Upper lobe of left lung (tissue), 6 donors: ENCODE measurements around the gene AGAP4. TPM values are rescaled to one million over a fixed set of nuclear protein-coding genes. Genes with fewer than 3 reads are reported as not detected.
"Not testable (repeated sequence)": the region's sequence is repeated elsewhere in the genome, so short reads cannot be mapped to it uniquely, and the experiment has no call there.

Experiments used
- ATAC-seq, 2 donors: fragments of 200-7000 bp; cut with Tn5 transposase; one replicate each; pipeline ENCODE4 v1.9.1; 2022; ENCODE audit warnings: mild to moderate bottlenecking in 2 of 2, moderate library complexity in 2 of 2; ENCODE audit not compliant: low FRiP score in 2 of 2
- DNase-seq, 2 donors: peaks; one replicate each; pipeline ENCODE4 v3.0.0-alpha.2; 2019 to 2020
- H3K27ac ChIP-seq, 4 donors: fragments of 200-600 bp; sonication (generic); one replicate each; pipeline ENCODE4 v1.5.1; 2016 to 2019
- H3K27me3 ChIP-seq, 4 donors: fragments of 200-600 bp; sonication (generic); one replicate each; pipeline ENCODE4 v1.5.1; 2017 to 2019
- H3K36me3 ChIP-seq, 4 donors: fragments of 200-600 bp; sonication (generic); one replicate each; pipeline ENCODE4 v1.5.1; 2016 to 2019
- H3K4me1 ChIP-seq, 4 donors: fragments of 200-600 bp; sonication (generic); one replicate each; pipeline ENCODE4 v1.5.1; 2018 to 2019
- H3K4me3 ChIP-seq, 4 donors: fragments of 200-600 bp; sonication (generic); one replicate each; pipeline ENCODE4 v1.5.1; 2017 to 2019; ENCODE audit warnings: mild to moderate bottlenecking in 2 of 4, moderate library complexity in 1 of 4
- H3K9me3 ChIP-seq, 4 donors: fragments of 200-600 bp; sonication (generic); one replicate each; pipeline ENCODE4 v1.5.1; 2018 to 2019
- WGBS, 2 donors: methylation state at CpG; one replicate each; pipeline ENCODE4 v1.1.5; 2017 to 2018; 5-methylcytosine and 5-hydroxymethylcytosine counted together
- total RNA-seq, 6 donors: library from RNA; depleted of rRNA in 4 of 6; stranded (reverse); fragments of >200 nt in 4 of 6; gene quantifications; one replicate each; pipeline versions ENCODE4 v1.1.0 to v1.2.1, GENCODE V29; 2016 to 2021
- donor health status: DM: no; HTN: no; CAD: no; lungs with moderate emphysema.
- donor health status: DM: no; HTN: yes; CAD: no; lungs with severe emphysema.

AGAP4 gene
- total RNA-seq = 10 to 100 TPM in 5 of 6 donors, 1 to 10 TPM in 1; 7.7 to 53.4 (median 12.7) TPM

DNA sequence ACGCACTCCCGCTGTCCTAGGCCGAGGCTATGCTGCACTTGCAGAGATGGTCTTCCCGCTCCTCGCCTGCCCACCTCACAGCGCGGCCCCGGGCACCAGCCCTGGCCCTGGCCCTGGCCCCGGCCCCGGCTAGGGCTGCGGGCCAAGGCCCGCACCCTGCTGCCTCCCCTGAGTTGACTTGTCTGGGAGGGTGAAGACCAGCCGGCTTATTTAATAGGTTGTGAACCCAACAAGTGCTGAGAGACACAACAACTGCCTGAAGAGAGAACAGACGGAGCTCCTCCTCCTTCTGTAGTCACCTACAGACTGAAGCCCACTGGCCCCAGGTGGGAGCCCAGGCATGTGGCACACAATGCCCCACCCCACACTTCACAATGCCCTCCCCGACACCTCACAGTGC, at the start of gene AGAP4:
Gene AGAP4 (minus strand): TSS at position 101 of the 400 bp plus-strand sequence. CDS start 153 bp downstream, outside the sequence.
- peak in 1 of 2 donors; percentile 13 for DNase-seq
- H3K4me1 ChIP-seq, ATAC-seq, H3K27ac ChIP-seq, H3K27me3 ChIP-seq, H3K4me3 ChIP-seq, H3K9me3 ChIP-seq, H3K36me3 ChIP-seq: not testable (repeated sequence)
- WGBS, 2 donors = no CpG with 5 or more reads among the region's 15 CpGs

DNA sequence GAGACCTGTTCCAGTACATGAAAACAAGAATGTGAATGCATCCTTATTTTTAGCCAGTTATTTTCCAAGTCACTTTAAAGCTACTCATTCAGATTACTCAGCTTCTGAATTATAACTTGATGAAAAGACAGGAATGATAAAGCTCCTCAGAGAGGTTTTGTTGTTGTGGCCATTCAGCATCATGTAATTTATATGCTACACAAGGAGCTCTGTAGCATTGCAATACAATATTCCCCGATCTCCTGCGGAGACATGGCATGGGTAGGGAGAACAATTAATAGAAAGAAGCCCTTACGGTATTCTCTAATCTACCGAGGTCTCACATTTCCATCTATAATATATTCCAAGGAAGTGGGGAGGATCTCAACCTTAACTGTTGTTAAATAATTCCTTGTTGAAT, 43.4 kb upstream of the AGAP4 start:
- not testable (repeated sequence) for H3K27ac ChIP-seq, DNase-seq, H3K27me3 ChIP-seq, H3K4me3 ChIP-seq, H3K4me1 ChIP-seq, ATAC-seq, H3K36me3 ChIP-seq, H3K9me3 ChIP-seq
- WGBS, 2 donors = 98 to 99% methylated on average over 4 of the region's 4 CpGs

DNA sequence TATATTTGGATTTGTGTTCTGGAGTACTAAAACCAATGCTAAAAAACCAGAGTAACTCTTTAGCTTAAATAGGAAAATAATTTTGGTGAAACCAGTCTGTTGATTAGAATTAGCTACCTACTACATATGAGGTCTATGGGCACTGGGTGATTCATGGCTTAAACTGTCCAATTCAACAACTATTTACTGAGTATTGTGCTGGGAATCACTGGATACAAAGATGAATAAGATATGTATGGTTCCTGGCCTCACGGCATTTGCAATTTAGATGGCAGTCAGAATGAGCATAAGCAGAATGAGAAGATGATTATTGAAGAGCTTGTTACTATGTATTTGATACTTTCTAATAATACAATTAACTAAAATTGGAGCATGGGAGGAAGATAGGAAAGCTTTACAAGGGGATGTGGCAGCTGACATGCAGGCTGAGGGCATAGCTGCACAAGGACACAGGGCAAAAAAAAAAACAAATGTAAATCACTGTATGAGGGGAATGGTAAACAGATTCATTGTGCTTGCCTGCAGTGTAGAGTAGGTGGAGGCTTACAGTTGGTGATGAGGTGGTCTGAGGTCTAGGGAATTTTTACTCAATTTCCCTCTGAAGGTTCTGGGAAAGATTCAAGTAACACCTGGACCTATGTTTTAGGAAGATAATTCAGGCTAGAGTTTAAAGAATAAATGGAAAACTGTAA, 42.4 kb upstream of the AGAP4 start:
- not testable (repeated sequence) for H3K9me3 ChIP-seq, H3K4me1 ChIP-seq, H3K27ac ChIP-seq, ATAC-seq, H3K27me3 ChIP-seq, DNase-seq, H3K4me3 ChIP-seq, H3K36me3 ChIP-seq
- 90 to 100% methylated on average over 1 of the region's 1 CpG for WGBS, 2 donors

DNA sequence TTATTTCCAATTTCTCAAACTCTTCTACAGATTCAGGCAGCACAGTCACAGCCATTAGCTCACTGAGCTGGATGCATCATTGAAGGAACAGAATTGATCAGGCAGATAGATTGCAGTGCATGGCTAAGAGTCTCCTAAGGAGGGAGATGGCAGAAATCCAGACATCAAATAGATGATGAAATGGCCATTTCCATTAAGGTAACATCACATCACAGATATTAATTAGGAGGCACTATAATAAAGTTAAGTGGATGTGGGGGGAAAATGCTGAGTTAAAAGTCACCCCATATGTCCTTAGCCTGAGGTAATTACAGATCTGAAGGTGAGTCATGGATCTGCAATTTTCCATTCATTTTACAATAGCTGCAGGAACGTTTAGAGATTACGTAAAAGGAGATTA, 35.6 kb upstream of the AGAP4 start:
- not testable (repeated sequence) for H3K4me3 ChIP-seq, H3K4me1 ChIP-seq, ATAC-seq, H3K27me3 ChIP-seq, H3K9me3 ChIP-seq, H3K36me3 ChIP-seq, DNase-seq, H3K27ac ChIP-seq
- WGBS, 2 donors = 38% methylated on average over 1 of the region's 2 CpGs; no CpG with 5 or more reads in 1 of the 2 donors

DNA sequence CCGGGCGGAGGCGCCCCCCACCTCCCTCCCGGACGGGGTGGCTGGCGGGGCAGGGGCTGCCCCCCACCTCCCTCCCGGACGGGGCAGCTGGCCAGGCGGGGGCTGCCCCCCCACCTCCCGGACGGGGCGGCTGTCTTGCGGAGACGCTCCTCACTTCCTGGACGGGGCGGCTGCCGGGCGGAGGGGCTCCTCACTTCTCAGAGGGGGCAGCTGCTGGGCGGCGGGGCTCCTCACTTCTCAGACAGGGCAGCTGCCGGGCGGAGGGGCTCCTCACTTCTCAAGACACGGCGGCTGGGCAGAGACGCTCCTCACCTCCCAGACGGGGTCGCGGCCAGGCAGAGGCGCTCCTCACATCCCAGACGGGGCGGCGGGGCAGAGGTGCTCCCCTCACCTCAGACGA, 18.1 kb upstream of the AGAP4 start:
- H3K36me3 ChIP-seq, H3K4me3 ChIP-seq, H3K27me3 ChIP-seq, H3K4me1 ChIP-seq, ATAC-seq, H3K9me3 ChIP-seq, H3K27ac ChIP-seq: not testable (repeated sequence)
- DNase-seq = peak in 1 of 2 donors; percentile 84
- 100% methylated on average over 11 of the region's 33 CpGs; no CpG with 5 or more reads in 1 of the 2 donors for WGBS, 2 donors

DNA sequence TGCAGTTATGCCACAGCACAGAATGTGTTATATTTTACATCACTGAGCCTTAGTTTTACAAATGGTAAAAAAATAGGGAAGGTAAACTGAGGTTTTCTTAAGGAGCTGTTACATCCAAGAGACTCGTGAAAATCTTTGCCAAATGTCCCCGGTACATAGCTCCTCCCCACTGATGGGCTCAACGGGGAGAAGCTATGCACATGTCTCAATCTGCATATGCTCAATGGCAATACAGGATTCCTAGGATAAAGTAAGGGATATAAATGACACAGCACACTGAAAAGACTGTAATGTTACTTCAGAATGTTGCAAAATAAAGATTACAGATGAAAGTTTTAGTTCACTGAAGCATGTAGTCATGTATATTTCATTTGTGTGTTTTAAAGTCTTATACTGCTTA, 17.0 kb upstream of the AGAP4 start:
- not testable (repeated sequence) for DNase-seq, H3K4me3 ChIP-seq, H3K27me3 ChIP-seq, H3K9me3 ChIP-seq, ATAC-seq, H3K4me1 ChIP-seq, H3K36me3 ChIP-seq, H3K27ac ChIP-seq
- WGBS, 2 donors = 90% methylated on average over 3 of the region's 3 CpGs

DNA sequence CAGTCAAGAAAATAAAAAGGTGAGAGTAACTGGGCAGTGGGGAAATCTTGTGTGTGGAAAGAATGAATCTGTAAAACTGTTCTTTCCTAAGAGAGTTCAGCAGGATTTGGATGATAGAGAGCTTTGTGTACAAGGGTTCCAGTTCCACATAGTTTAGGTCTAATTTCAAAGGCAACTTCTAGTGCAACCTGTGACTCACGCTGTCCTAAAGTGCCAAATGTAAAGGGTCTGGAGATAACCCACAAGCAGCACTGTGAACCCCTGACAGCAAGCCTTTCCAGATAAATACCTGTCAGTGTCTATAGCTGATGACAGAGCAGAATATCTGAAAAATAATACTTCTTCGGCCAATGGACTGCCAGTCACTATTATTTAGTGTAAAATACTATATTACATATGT, 16.3 kb upstream of the AGAP4 start:
- ATAC-seq, H3K36me3 ChIP-seq, DNase-seq, H3K9me3 ChIP-seq, H3K4me3 ChIP-seq, H3K4me1 ChIP-seq, H3K27me3 ChIP-seq, H3K27ac ChIP-seq: not testable (repeated sequence)
- 97 to 100% methylated on average over 2 of the region's 2 CpGs for WGBS, 2 donors

DNA sequence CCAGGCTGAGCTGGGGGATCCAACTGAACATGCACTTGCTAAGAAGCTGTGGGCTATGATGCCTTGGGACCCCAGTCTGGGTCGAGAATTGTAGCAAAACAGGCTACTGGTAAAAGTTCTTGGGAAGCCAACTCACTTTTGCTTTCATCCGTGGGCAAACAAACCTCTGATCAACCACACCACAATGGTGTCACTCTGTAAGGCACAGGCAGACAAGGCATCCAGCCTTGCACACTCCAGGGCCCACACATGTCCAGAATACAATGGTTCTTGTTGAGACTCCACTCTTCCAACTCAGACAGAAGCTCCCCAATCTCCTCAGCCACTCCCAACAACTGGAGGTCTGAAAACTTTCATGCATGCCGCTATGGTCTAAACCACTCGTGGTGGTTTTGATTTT, 10.6 kb upstream of the AGAP4 start:
- not testable (repeated sequence) for H3K27ac ChIP-seq, H3K36me3 ChIP-seq, H3K4me3 ChIP-seq, H3K4me1 ChIP-seq, ATAC-seq, H3K27me3 ChIP-seq, H3K9me3 ChIP-seq, DNase-seq
- WGBS, 2 donors = 92 to 100% methylated on average over 3 to 4 of the region's 4 CpGs

DNA sequence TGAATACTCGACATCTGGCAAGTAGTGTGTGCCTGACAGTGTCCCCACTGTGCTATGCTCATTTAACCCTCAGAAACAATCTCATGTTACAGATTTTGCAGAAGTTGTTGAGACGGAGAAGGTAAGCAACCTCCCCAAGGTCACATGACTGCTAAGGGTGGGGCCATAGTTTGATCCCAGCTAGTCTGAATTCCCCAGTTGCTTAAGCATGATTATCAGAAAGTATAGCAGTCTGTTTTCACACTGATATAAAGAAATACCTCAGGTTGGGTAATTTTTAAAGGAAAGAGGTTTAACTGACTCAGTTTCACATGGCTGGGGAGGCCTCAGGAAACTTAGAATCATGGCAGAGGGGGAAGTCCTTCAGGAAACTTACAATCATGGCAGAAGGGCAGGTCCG, 1.2 kb upstream of the AGAP4 start:
- 64 to 86% methylated on average over 1 of the region's 3 CpGs for WGBS, 2 donors
- not testable (repeated sequence) for H3K27ac ChIP-seq, H3K9me3 ChIP-seq, H3K4me1 ChIP-seq, DNase-seq, H3K36me3 ChIP-seq, H3K27me3 ChIP-seq, ATAC-seq, H3K4me3 ChIP-seq

DNA sequence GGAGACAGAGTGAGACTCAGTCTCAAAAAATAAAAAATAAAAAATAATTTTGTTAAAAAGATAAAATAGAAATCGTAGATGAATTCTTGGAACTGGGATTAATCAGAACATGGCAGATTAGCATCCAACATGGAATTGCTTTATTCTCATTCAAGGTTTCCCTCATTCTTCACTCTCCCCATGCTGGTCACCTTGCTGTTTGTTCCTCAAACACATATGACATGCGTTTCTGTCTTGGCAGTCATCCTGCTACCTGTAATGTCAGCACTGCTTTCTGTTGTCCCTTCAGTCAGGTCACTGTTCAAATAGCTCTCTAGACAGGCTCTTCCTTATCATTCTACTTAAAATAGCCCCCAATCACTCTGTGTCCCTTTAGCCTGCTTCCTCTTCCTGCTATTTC, 24.4 kb downstream of the AGAP4 start:
- H3K4me1 ChIP-seq, H3K27ac ChIP-seq, H3K4me3 ChIP-seq, H3K27me3 ChIP-seq, ATAC-seq, DNase-seq, H3K36me3 ChIP-seq, H3K9me3 ChIP-seq: not testable (repeated sequence)
- WGBS, 2 donors = 67 to 71% methylated on average over 2 of the region's 2 CpGs

DNA sequence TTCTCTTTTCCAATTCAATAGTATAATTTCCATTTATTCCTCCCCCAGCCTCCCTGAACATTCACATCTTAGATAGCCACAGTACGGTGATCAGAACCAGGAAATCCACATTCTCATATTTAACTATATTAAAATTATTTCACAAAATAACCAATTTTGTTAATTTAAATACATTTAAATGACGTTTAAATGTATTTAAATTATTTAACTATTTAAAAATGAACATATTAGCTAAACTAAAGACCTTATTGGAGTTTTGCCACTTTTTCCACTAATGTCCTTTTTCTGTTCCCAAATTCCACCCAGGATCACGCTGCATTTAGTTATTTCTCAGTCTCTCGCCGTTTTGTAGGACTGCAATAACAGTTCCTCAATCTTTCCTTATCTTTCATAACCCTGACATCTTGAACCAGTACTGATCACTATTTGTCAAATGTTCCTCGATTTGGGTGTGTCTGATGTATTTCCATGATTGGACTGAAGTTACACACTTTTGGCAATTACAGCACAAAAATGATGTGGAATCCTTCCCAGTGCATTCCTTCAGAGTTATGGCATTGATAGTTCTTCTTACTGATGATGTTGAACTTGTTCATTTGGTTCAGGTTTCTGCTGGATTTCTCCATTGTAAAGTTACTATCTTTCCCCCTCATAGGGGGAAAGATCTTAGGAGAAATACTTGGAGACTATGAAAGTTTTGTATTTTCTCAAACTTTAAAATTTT, 27.0 kb downstream of the AGAP4 start:
- H3K27ac ChIP-seq, H3K4me1 ChIP-seq, H3K27me3 ChIP-seq, H3K36me3 ChIP-seq, ATAC-seq, H3K4me3 ChIP-seq, H3K9me3 ChIP-seq, DNase-seq: not testable (repeated sequence)
- WGBS, 2 donors = 62 to 67% methylated on average over 6 of the region's 6 CpGs
